Fibroblast of skin of right quadriceps (primary cell): Measurements from ENCODE around the gene CBLN4.

ENCODE experiments used
- DNase-seq: peaks from one replicate; pipeline ENCODE4 v3.0.0-alpha.2; 2013

CBLN4 gene

DNA sequence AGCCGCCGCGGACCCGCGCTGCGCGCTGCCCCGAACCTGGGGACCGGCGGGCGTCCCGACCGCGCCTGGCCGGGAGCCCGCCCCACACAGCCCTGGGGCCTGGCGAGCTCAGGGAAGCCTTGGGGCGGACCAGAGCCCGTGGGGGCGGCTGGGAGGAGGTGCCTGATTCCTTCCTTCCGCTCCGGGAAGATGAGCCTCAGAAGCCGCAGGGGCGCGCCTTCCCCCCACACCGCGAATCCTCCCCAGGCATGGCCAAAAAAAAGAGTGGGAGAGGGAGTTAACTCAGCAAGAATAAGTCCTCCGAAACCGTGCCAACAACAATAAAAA, at the start of gene CBLN4:
CBLN4 (minus strand) TSS at position 131 of the 327 bp plus-strand sequence. CDS start 1,348 bp downstream, outside the sequence.
- no peak for DNase-seq

- no peak for DNase-seq
These were observed 37.9 kb upstream of the CBLN4 start for GRCh38 chr20:56043227-56043626.

DNA sequence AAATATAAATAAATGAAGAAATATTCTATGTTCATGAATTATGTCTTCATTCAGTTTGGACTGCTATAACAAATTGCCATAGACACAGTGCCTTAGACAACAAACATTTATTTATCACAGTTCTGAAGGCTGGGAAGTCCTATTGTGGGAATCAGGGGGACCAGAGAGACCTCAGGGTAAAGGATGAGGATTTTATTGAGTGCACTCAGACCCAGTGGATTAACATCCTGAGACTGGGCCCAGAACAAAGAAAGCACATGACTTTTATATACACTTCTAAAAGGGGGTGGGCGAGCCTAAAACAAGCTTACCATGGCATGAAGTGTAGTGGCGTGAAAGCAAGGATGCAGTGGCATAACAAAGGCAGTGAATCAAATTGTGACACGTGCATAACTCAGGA, 26.9 kb upstream of the CBLN4 start:
- no peak for DNase-seq

DNA sequence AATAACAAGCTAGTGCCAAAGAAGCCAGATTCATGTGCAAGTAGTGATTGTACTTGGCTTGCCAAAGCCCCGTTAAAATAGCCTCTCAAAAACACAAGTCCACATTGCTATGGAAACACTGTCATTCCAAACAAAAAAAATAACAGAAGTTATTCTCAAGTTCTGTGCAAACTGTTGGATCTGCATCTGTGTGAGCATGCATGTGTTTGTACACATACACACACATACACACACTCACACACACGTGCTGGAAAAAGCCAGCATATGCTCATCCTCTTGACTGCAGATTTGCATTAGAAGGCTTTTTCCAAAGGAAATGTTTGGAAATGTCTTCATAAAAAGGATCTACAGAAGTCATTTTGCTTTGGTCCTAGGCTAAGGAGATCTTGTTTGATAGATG, 13.4 kb upstream of the CBLN4 start:
- DNase-seq: no peak

- DNase-seq: no peak
These were observed 12.9 kb upstream of the CBLN4 start for GRCh38 chr20:56018194-56018593.

GRCh38 chr20:56017560-56017959, 12.2 kb upstream of the CBLN4 start:
- DNase-seq: no peak

- no peak for DNase-seq
These were observed 9.7 kb upstream of the CBLN4 start for GRCh38 chr20:56014998-56015397.

GRCh38 chr20:56014151-56014550, 8.8 kb upstream of the CBLN4 start:
- no peak for DNase-seq

DNA sequence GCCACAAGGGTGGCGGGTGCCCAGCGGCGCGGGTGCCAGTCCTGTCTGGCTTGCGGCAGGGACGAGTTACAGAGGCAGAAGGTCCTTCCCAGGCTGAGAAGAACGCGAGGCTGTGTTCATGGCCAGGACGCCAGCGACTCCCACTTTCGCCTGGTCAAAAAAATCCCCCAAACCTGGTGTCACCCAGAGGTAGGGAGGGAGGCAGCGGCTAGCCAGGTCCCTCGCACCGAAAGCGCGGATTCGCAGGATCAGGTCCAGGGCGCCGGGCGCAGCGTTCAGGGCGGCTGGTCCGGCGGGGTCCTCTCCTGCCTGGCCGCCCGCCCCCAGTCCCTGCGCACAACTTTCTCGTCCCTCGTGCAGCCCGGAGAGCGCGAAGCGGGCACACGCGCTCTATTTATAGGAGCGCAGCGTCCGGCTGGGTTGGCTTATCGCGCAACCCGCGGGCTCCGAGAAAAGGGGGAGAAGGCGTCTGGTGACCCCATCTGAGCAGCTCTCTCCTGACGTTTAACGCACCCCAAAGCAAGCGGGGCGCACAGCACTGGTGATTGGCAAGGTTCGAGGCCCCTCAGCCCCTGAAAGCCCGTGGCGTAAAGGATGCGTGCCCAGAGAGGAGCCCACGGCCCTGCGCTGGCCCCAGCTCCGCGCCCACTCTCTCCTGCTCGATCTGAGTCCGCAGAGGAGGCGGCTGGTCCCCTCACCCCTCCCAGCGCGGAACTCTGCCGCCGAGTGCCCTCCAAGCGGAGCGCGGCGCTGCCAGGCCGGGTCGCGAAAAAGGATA, 519 bp downstream of the CBLN4 start:
- DNase-seq: no peak

- DNase-seq: no peak
These were observed 1.3 kb downstream of the CBLN4 start for GRCh38 chr20:56004007-56004406.

DNA sequence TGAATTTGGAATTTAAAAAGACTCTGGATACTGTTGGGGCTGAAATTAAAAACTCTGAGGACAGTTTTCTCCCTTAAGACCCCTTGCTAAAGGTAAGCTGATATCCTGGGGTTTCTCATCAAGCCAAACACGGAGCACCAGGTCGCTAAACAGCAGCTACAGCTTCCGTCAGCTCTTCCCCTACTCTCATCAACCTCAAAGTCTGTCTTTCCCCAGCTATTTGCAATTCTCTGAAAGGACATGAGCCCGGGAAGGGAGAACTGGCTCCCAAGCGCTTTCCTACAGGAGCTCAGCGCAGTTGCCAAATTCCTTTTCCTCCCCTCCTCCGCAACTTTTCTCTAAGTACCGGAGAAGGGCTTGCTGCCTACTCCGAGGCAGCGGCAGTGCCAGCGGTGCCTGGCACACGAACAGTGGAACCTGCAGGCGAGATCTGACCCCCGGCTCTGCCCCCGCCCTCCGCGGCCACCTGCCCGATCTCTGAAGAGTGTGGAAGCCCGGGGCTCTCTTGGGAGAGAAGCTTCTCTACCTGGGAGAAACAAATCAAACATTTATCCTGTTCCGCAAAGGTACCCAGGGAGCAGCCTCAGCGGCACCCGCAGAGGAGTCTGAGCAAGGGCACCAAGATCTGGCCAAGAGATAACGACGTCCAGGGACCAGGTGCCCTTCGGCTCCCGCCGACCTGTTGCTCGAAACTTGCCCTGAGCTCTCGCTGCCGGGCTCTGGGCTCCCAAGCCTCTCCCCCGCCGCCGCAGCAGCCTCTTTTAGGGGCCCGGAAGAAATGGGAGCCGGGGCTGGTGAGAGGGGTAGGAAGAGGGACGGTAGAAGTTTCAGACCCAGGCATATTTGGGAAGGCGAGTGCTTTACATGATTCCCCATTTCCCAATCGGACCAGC, 2.2 kb downstream of the CBLN4 start:
- DNase-seq: no peak

GRCh38 chr20:56001890-56002289, 3.4 kb downstream of the CBLN4 start:
- DNase-seq: no peak

GRCh38 chr20:56001106-56001785, 4.1 kb downstream of the CBLN4 start:
- no peak for DNase-seq

GRCh38 chr20:55978550-55978949, 26.8 kb downstream of the CBLN4 start:
- DNase-seq: no peak

DNA sequence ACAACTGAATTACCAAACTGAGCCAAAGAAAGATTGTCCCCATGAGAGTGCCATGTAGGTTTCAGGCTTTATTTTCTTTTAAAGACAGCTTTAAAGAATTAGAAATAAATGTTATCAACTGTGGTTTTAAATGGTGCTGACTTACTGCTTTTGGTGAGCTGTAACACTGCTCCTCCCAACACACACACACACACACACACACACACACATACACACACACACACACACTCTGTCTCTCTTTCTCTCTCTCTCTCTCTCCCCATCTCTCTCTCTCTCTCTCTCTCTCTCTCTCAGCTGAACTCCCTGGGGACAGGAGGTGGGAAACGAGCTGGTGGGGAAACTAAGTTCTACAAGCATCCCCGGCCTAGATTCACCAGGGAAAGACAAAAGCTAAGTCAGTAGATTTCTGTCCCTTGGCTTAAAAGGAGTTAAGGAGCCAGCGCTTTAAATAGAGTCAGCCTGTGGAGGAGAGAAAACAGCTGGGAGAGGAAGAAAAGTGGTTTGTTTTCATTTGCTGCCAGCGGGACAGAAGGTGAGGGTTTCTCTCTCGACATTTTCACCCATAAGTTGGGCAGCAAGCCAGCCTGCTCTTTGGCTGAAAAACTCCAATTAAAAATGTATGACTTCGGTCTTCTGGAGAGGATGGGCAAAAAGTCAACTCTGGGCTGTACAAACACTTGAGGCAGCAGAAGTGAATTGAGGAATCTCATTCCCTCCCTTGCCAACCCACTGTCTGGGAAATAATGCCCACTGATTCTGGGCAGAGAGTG, 27.4 kb downstream of the CBLN4 start:
- no peak for DNase-seq

DNA sequence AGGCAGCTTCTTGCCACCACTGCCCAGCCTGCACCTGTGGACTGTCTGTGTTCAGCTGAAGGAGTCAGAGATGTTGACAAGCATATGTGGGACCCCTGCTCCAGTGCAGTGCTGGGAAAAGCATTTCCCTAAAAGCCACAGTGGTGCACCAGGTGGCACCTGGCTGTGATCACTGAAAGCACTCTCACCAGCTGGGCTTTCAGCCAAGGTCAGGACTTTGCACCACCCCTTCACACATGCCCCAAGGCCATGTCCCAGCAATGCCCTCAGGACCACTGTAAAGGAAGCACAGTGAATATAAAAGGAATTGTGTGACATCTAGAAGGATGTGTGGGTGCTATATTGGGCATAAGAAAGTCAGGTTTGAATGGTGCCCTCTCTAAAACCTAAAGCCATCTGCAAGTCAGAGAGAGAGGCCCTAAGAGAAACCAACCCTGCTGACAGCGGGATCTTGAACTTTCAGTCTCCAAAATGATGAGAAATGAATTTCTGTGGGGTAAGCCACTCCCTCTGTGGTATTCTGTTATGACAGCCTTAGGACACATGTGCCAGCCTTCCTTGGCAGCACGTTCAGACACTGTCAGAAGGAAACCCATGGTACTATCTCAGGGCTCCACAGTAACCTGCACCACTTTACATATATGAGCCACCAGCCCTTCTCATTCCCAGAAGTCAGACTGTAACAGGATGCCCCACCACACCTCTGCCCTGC, 30.7 kb downstream of the CBLN4 start:
- no peak for DNase-seq

- DNase-seq: no peak
These were observed 40.5 kb downstream of the CBLN4 start for GRCh38 chr20:55964790-55965189.

DNA sequence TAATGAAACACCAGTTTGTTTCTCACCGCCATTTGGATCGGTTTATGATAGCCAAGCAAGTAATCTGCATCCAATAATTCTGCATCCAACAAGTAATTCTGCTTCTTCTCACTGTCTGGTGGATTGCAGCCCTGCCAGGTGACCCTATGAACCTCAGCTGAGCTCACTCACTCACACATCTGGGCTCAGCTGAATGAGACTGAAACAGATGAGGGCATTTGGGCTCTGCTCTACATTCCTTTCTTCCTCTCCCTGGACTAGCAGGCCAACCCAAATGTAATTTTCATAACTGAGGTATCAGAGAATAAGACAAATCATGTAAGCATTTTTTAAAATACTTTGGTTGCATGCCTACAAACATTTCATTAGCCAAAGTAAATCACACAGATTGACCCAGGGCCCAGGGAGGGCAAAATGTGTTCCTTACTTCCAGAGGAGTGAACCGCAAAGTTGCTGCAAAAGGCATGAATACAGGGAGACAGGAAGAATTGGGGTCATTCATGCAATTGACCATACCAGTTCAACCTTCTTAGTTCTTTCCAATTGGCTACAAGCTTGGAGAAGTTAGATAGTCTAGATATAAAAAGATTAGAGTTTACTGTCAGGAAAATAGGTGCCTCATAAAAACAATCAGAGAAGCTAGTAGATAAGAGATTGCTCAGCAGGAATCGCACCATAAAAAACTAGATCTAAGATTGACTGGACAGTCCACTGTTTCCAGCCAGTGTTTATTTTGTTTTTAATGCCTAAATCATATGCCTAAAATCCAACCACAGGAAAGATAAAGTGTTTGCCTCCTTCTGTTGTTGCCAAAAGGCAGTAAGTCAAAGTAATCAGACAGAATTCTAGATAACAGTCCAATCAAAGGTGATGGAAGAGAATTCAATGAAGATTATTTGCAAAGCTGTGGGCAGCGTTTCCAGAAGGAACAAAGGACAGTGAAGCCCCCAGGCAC, 43.7 kb downstream of the CBLN4 start:
- DNase-seq: no peak

DNA sequence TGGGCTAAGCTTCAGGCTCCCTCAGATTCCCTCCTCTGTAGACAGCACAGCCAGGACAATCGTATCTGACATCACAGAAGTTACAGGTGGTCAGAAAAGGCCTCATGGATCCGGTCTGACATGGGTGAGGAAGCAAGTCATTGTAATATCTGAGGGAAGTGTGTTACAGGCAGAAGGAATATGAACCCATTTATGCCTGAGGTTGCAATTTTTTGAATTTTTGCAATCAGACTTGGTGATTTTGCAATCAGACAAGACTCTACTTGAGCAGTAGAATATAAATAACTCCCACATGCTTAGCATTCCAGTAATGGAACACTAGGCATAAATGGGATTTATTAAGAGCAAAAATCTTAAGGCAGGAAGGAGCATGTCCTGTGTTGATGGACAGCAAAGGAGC, 52.1 kb downstream of the CBLN4 start:
- DNase-seq: no peak

GRCh38 chr20:55947701-55948100, 57.6 kb downstream of the CBLN4 start:
- DNase-seq: no peak
